Epithelial cell of proximal tubule (primary cell): Measurements from ENCODE around the gene GPBP1L1. TPM values are rescaled to one million over a fixed set of nuclear protein-coding genes. Genes with fewer than 3 reads are reported as not detected.

Source experiments
- DNase-seq: peaks from one replicate; pipeline ENCODE4 v3.0.0-alpha.2; 2011; ENCODE audit warnings: low read depth
- H3K4me3 ChIP-seq: 2 replicates; pipeline ENCODE4 v1.5.1; 2011; ENCODE audit warnings: low read depth, mild to moderate bottlenecking, low read length
- CTCF ChIP-seq: conservative IDR thresholded peaks from 2 replicates; pipeline ENCODE4 v1.5.1; 2012; ENCODE audit warnings: low read depth, mild to moderate bottlenecking, low read length
- total RNA-seq: library from RNA; depleted of rRNA; stranded (reverse); fragments of >200 nt; gene quantifications from 2 replicates; pipeline ENCODE4 v1.2.3, GENCODE V29; 2015

The GPBP1L1 gene
- total RNA-seq, 1 donor from 2014 or later, result 87.8 TPM

- H3K4me3 ChIP-seq, result no peak overlapping the region
- no peak for DNase-seq
- TF ChIP-seq CTCF, result no peak
Observed at GRCh38 chr1:45586769-45587168, 99.6 kb downstream of the GPBP1L1 start.

- no peak for DNase-seq
- TF ChIP-seq CTCF, result no peak
- H3K4me3 ChIP-seq, result peak overlapping the region; percentile 80
Observed at GRCh38 chr1:45585496-45586075, 100.7 kb downstream of the GPBP1L1 start.

- H3K4me3 ChIP-seq, result peak overlapping the region; percentile 80
- no peak for DNase-seq
- TF ChIP-seq CTCF, result no peak
Observed at GRCh38 chr1:45585110-45585426, 101.3 kb downstream of the GPBP1L1 start.

GRCh38 chr1:45584351-45585109, 101.8 kb downstream of the GPBP1L1 start:
- TF ChIP-seq CTCF, result no peak
- DNase-seq, result peak; percentile 46
- H3K4me3 ChIP-seq, result peak overlapping the region; percentile 80

GRCh38 chr1:45583666-45584350, 102.5 kb downstream of the GPBP1L1 start, which contains the start of gene NASP:
TSS of gene NASP (plus strand) at chr1:45584041. CDS start at chr1:45584147, 106 bp downstream.
- TF ChIP-seq CTCF, result no peak
- peak; percentile 26 for DNase-seq

GRCh38 chr1:45583264-45583665, 103.1 kb downstream of the GPBP1L1 start:
- peak; percentile 84 for DNase-seq
- no peak for TF ChIP-seq CTCF
- peak overlapping the region; percentile 80 for H3K4me3 ChIP-seq

More at GRCh38 chr1:45583666-45584350, 102.5 kb downstream of the GPBP1L1 start, which contains the start of gene NASP:
- peak within 1 kb of the TSS; percentile 80 for H3K4me3 ChIP-seq

Other genes with a start within 250 kb of the GPBP1L1 start
- 1.1 and 2.9 TPM in 2 replicates for gene TESK2, start 195.4 kb downstream of the GPBP1L1 start, total RNA-seq
- 0.69 and 1.7 TPM in 2 replicates for gene CCDC163, start 186.5 kb downstream of the GPBP1L1 start, total RNA-seq
- 5.1 and 7.8 TPM in 2 replicates for gene MMACHC, start 186.2 kb downstream of the GPBP1L1 start, total RNA-seq
- 824 and 1,060 TPM in 2 replicates for gene PRDX1, start 164.6 kb downstream of the GPBP1L1 start, total RNA-seq
- 122 and 135 TPM in 2 replicates for gene AKR1A1, start 135.7 kb downstream of the GPBP1L1 start, total RNA-seq
- gene NASP, start 102.5 kb downstream of the GPBP1L1 start, total RNA-seq, result 109 and 163 TPM in 2 replicates
- gene CCDC17, start 62.5 kb downstream of the GPBP1L1 start, total RNA-seq, result 0.22 TPM in 1 of 2 replicates, not detected in the other
- gene TMEM69, start 1.6 kb upstream of the GPBP1L1 start, total RNA-seq, result 43.8 and 54.5 TPM in 2 replicates
- gene IPP, start 64.1 kb upstream of the GPBP1L1 start, total RNA-seq, result 4.7 and 7.5 TPM in 2 replicates
- 30.3 and 38.0 TPM in 2 replicates for gene MAST2, start 117.1 kb upstream of the GPBP1L1 start, total RNA-seq